GM18508 (cell line): ENCODE data around the gene KCNN3.

Source experiments
- ATAC-seq: cut with Tn5 transposase; IDR thresholded peaks from one replicate; pipeline ENCODE4 v1.9.1; 2021; ENCODE audit warnings: moderate number of reproducible peaks; ENCODE audit not compliant: insufficient read depth, unreplicated experiment

The KCNN3 gene

GRCh38 chr1:154716614-154717527, 153.2 kb downstream of the KCNN3 start:
- ATAC-seq: no peak

GRCh38 chr1:154716011-154716410, 154.1 kb downstream of the KCNN3 start:
- no peak for ATAC-seq

GRCh38 chr1:154715385-154715784, 154.7 kb downstream of the KCNN3 start:
- ATAC-seq: no peak

- no peak for ATAC-seq
Measured at GRCh38 chr1:154714638-154715037, 155.4 kb downstream of the KCNN3 start.

- no peak for ATAC-seq
Measured at GRCh38 chr1:154714052-154714623, 155.9 kb downstream of the KCNN3 start.

- no peak for ATAC-seq
Measured at GRCh38 chr1:154713005-154713404, 157.1 kb downstream of the KCNN3 start.

- no peak for ATAC-seq
Measured at GRCh38 chr1:154712166-154712810, 157.8 kb downstream of the KCNN3 start.

GRCh38 chr1:154711416-154711815, 158.7 kb downstream of the KCNN3 start:
- no peak for ATAC-seq

- no peak for ATAC-seq
Measured at GRCh38 chr1:154710106-154710505, 160.0 kb downstream of the KCNN3 start.

- ATAC-seq: no peak
Measured at GRCh38 chr1:154707901-154708463, 162.1 kb downstream of the KCNN3 start.

GRCh38 chr1:154706851-154707250, 163.2 kb downstream of the KCNN3 start:
- ATAC-seq: no peak

GRCh38 chr1:154705544-154705943, 164.5 kb downstream of the KCNN3 start:
- no peak for ATAC-seq

GRCh38 chr1:154703170-154703569, 166.9 kb downstream of the KCNN3 start:
- ATAC-seq: no peak

- no peak for ATAC-seq
Measured at GRCh38 chr1:154698320-154699096, 171.6 kb downstream of the KCNN3 start.

GRCh38 chr1:154697710-154698109, 172.4 kb downstream of the KCNN3 start:
- ATAC-seq: no peak

GRCh38 chr1:154696456-154696855, 173.6 kb downstream of the KCNN3 start:
- ATAC-seq: no peak

GRCh38 chr1:154695985-154696384, 174.1 kb downstream of the KCNN3 start:
- ATAC-seq: no peak

GRCh38 chr1:154694995-154695394, 175.1 kb downstream of the KCNN3 start:
- no peak for ATAC-seq

- no peak for ATAC-seq
Measured at GRCh38 chr1:154689083-154689482, 181.0 kb downstream of the KCNN3 start.

- no peak for ATAC-seq
Measured at GRCh38 chr1:154686507-154686906, 183.6 kb downstream of the KCNN3 start.
